GM18907 (cell line): ENCODE data around the gene GRN.
A peak's percentile ranks its signal among the peaks of the same experiment; 100 is the strongest.
"Not testable (repeated sequence)": the region's sequence is repeated elsewhere in the genome, so short reads cannot be mapped to it uniquely, and the experiment has no call there.

Experiments used
- ATAC-seq: cut with Tn5 transposase; IDR thresholded peaks from one replicate; pipeline ENCODE4 v1.9.1; 2021; ENCODE audit warnings: mild to moderate bottlenecking, moderate library complexity; ENCODE audit not compliant: unreplicated experiment

The GRN gene

DNA sequence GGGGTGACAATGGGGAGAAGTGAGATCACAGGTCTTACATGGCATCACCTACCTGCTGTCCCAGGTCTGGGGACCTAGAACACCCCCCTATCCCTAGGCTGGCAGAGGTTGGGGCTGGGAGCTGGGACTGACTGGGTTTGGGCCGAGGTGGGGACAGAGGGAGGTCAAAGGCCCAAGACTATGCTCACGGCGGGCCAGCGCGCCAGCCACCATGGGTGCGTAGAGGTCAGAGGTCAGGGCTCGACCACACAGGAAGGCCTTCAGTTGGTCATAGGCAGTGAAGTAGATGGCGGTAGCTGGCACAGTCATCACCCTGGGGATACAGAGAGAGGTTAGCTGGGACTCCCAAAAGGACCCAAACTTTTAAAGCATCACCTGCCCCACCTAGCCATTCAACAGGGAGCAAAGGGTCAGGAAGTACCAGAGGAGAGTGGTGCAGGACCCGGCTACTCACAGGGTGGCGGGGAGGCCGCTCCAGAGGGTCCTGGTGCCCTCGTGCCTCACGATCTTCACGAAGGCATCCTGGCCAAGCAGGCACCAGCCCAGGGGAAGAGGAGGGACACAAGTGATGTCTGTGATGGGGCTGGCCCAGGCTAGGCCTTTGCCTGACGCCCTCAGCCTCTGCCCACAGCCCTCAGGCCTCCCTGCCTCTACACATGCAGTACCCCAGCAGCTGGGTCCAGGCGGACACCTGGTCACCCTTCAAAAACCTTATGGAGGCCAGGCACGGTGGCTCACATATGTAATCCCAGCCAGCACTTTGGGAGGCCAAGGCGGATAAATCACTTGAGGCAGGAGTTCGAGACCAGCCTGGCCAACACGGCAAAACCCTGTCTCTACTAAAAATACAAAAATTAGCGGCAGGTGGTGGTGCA, 23.6 kb upstream of the GRN start:
- ATAC-seq: no peak

DNA sequence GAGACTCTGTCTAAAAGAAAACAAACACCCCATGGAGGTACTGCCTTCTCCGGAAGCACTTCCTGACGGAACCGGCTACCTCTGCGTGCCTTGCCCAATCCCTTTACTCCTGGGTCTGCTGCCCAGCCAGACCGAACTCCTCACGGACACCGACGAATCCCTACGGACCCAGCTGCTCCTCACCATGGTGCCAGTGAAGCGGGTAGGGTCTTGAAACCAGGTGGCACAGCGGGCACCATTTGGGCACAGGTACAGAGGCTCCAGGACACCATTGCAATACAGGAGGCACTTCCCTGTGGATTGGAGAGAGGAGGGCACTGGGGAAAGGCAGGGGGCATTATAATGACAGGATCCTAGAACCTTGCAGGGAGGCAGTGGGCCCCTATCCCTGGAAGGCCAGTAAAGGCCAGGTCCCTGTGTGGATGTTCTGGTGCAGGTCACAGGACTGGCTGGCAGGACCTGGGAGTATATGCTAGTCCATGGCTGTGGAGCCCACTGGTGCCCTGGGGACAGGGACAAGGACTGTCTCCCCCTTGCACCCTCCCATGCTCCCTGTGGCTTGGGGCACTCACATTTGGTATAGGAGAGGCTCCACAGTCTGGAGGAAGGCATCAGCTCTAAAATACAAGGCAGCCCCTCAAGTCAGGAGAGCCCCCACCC, 22.7 kb upstream of the GRN start:
- no peak for ATAC-seq

DNA sequence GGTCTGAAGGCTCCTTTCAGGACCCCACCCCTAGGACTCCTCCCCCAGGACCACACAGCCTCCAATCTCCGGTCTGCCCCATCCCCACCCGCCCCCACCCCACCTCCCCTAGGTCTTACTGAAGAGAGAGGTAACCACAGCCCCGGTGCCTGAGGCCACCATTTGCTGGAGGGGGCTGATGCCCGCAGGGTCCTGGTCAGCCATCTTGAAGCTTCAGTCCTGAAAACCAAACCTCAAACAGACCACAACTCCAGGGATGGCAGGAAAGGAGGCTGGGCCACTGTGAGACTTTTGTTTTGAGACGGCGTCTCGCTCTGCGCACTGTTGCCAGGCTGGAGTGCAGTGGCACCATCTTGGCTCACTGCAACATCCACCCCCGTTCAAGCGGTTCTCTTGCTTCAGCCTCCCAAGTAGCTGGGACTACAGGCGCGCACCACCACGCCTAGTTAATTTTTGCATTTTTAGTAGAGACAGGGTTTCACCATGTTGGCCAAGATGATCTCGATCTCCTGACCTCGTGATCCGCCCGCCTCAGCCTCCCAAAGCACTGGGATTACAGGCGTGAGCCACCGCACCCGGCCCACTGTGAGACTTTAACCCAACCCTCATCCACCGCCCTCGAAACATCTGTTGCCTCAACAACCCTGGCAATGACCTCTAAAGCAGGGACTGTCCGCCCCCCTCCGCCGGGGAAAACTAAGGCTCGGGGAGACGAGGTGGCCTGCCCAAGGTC, 21.6 kb upstream of the GRN start:
- no peak for ATAC-seq

DNA sequence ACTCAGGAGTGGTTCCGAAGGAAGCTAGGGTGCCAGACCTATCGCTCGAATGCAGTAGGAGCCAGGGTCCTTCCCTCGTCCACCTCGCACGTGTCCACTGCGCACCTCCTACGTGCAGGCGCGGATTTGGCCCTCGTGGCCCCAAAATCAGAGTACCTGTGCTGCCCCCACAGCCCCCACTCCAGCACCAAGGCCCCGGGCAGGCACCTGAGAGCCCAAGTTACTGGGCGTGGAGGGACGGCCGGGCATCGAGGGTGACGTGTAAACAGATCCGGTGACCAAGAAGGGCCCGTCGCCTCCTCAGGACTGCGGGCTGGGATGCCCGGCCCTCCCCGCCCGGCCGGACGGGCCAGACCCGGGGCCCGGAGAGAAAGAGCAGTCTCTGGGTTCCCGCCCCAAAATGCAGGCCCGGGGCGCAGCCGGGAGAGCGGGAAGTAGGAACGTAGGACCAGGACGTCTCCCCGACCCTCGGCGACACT, 21.0 kb upstream of the GRN start:
- peak; percentile 4 for ATAC-seq

DNA sequence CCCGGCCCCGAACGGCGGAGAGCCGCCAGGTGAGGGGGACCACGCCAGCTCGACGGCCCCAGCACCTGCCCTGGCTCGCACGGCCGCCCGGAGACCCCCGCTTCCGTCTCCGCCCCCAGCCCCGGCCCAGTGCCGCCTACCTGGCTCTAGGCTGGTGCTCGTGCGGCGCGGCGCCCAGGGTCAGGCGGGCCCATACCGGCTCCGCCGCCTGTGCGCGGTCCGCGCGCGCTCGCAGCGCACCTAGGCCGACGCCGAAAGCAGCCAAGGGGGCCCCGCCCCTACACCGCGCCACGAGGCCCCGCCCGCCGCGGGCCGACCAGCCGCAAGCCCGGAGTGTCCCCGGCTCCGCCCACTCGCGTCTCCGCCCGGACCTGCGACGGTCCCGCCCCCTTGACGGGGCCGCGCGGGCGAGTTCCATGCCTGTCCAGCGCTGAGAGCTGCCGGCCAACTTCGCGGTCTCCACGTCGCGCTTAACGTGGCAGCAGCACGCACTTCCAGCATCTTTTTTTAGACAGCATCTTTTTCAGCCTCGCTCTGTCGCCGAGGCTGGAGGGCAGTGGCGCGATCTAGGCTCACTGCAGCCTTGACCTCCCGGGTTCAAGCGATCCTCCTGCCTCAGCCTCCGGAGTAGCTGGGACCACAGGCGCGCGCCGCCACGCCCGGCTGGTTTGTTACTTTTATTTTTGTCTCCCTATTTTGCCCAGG, 20.4 kb upstream of the GRN start, which contains the start of gene SLC25A39:
Gene SLC25A39 (minus strand): TSS at position 253 of the 705 bp plus-strand sequence. CDS start 1,261 bp downstream, outside the sequence.
- peak; percentile 64 for ATAC-seq

DNA sequence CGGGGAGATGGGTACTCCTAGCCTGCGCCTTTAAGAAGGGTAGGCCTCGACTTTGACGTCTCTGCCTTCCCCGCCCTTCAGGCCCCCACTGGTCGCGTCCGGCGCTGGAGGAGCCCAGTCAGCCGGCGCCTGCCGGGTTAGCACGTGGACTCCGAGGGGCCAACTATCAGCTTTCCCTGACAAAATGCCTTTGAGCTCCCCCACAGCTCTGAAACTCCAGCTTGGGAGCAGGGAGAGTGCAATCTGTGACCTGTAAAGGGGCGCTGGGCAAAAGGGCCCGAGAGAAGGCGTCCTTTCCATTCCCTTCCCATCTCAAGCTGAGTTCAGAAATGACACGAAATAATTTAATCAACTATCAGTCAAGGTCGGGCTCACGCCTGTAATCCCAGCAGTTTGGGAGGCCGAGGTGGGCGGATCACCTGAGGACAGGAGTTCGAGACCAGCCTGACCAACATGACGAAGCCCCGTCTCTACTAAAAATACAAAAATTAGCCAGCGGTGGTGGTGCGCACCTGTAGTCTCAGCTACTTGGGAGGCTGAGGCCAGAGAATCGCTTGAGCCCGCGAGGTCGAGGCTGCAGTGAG, 18.1 kb upstream of the GRN start:
- ATAC-seq: peak; percentile 39

DNA sequence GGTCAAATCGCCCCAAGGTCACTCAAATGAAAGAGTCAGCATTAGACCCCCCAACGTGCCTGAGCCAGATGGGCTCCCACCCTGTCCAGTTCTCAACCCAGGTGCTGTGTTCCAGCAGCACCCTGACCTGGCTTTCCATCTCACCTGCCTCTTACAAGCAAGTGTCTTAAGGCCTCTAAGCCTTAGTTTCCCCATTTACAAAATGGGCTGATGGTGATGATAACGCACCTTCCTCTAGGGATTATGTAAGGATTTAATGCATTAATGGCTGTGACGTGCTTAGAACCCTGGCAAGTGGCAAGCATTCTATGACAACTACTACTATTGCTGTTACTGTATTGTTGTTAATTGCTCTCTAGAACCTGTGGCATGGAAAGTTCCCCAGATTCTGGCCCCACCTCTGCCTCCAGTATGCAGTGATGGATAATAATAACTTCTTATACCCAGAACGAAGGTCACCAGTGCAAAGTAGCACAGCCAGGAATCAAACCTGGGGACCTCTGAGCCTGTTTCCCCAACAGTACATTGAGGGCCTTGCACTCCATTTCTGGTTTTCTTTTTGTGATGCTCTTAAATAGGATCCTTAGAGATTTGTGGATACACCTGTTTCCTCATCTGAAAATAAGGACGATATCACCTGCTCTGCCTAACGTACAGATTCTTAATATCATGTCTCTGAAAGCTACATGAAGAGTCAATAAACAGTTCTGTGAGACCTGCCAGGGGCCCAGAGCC, 17.2 kb upstream of the GRN start:
- ATAC-seq: no peak

DNA sequence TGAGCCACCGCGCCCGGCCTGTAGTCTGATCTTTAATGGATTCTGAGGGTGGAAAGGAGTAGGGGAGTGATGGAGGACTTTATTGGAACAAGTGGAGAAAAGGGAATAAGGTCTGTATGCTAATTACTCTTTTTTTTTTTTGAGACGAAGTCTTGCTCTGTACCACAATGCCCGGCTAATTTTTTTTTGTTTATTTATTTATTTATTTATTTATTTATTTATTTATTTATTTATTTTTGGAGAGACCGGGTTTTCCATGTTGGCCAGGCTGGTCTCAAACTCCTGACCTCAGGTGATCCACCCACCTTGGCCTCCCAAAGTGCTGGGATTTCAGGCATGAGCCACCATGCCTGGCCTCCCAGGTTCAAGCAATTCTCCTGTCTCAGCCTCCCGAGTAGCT, 15.6 kb upstream of the GRN start:
- ATAC-seq: not testable (repeated sequence)

DNA sequence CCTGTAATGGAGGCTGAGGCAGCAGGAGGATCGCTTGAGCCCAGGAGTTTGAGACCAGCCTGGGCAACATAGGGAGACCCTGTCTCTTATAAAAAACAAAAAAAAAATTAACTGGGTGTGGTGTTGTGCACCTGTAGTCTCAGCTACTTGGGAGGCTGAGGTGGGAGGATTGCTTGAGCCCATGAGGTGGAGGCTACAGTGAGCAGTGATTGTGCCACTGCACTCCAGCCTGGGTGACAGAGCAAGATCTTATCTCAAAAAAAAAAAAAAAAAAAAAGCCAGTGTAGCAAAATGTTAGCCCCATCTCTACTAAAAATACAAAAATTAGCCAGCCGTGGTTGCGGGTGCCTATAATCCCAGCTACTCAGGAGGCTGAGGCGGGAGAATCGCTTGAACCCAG, 14.8 kb upstream of the GRN start:
- ATAC-seq: not testable (repeated sequence)

DNA sequence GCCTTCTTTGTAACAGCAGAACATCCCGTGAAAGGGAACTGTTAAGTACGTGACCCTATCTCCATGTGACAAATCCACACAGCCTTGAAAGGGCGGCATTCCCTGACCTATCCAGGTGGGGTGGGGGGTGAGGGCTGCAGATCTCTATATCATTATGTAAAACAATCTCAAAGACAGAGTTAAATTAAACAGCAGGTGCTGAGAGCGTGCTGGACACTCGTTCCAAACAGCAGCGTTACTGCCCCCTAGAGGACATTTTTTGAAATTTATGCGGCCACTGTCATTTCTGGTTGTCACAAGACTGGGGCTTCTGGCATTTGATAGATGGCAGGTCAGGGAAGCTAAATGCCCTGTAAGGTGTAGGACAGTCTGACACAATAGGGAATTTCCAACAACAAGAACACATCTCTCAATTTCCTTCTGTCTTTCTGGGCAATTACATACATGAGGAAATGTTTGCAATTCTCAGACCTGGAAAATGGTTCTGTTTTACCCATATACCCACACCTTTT, 13.8 kb upstream of the GRN start:
- ATAC-seq: peak; percentile 40

DNA sequence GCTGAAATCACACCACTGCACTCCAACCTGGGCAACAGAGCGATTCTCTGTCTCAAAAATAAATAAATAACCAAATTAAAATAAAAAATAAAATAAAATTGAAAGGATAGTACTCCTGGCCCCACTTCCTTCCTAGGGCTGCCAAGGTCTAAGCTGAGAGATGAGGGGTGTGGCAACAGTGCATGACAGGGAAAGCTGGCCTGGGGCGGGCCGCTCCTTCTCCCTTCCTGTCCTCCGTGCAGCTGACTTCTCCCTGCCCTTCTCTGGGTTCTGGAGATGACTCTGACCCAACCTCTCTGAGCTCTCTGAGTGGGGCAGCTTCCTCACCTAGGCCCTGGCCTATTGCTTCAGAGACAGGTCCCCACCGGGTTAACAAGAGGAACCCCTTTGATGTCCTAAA, 11.7 kb upstream of the GRN start:
- no peak for ATAC-seq

DNA sequence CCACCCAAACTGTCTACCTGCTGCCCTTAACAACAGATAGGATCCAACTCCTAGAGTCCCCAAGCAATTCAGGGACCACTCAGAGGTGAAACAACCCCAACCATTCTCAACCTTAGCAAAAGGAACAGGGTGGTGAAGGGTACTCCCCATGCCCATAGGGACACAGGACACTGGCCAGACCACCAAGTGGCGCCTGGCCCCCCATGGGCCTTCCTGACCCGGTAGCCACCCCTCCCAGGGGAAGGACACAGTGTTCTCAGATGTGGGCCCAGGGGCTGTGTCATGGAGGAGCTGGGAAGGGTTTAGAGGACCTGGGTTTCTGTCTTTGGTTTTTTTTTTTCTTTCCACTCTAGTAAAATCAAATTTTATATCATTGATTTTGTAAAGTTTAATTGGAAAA, 10.8 kb upstream of the GRN start:
- ATAC-seq: no peak

DNA sequence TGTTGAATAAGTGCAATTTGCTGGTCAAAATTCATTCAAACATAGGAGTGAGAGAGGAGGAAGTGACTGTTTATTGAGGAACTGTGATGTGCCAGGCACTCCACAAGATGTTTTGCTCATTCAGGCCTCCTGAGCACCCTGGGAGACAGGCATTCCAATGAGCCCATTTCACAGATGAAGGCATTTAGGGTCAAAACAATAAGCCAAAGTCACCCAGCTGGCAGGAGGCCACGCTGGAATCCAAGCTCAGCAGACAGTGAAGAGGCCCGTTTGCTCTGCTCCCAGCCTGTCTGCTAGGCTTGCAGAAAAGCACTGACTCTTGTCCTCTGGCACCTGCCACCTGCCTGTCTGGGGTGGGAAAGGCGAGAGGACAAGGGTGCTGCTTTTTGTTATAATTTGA, 10.4 kb upstream of the GRN start:
- ATAC-seq: no peak

DNA sequence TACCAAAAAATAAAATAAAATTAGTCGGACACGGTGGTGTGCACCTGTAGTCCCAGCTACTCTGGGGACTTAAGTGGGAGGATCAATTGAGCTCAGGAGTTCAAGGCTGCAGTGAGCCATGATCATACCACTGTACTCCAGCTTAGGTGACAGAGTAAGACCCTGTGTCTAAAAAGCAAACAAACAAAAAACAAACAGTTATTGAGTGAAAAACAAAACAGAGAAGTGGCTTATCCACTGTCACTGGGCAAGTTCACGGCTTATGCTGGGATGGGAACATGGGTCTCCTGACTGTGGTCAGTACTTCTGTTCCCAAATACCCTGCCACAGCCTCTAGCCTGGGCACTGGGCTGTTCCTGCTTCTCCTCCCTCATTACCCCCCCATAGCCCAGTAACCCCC, 9.5 kb upstream of the GRN start:
- ATAC-seq: no peak

DNA sequence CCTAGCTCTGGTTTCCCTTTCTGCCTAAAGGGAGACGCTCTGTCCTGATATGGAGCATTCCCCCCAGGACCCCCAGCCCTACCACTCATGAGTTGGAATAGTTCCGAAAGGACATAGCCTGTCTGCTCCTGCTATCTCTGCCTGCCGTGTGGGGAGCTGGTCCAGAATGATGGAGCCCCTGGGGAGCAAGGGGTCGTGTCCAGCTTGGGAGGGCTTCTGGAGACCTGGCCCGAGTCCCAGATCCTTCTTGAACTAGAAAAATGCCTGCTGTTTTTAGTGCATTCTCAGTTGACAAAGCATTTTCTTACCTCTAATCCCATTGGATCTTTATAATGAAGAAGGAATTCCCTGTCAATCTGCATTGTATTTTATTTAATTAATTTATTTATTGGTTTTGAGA, 9.1 kb upstream of the GRN start:
- ATAC-seq: no peak

DNA sequence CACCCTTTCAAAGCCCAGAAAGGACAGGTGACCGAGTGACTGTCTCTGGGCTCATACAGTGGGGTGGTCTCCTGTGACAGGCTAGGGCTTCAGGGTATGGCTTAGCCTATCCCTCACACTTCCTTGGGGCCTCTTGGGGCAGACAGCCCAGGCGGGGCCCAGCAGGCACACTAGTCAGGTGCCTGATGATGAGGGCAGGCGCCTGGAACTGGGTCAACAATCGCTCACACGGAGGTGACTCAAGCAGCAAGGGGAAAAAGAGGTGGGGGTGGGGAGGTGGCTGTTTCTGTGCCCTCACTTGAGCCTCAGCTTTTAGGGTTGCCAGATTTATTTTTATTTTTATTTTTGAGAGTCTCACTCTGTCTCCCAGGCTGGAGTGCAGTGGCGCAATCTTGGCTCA, 6.4 kb upstream of the GRN start:
- ATAC-seq: no peak

DNA sequence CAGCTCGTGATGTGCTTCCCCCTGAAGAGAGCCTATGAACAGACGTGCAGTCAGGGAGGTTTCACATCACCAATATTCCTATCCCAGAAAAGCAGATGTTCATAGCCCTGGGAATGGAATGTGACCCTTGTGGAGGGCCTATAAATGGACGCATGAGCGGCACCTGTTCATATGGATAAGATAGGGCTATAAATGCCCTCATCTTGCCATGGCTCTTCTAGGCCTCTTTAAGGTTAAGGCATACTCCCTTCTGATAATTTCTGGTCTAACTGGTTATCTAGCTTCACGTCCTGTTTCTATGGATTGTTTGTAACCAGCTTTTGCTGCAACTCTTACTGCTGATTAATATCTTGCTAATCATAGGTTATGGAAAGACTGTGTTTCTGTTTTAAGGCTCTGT, 4.5 kb upstream of the GRN start:
- not testable (repeated sequence) for ATAC-seq

DNA sequence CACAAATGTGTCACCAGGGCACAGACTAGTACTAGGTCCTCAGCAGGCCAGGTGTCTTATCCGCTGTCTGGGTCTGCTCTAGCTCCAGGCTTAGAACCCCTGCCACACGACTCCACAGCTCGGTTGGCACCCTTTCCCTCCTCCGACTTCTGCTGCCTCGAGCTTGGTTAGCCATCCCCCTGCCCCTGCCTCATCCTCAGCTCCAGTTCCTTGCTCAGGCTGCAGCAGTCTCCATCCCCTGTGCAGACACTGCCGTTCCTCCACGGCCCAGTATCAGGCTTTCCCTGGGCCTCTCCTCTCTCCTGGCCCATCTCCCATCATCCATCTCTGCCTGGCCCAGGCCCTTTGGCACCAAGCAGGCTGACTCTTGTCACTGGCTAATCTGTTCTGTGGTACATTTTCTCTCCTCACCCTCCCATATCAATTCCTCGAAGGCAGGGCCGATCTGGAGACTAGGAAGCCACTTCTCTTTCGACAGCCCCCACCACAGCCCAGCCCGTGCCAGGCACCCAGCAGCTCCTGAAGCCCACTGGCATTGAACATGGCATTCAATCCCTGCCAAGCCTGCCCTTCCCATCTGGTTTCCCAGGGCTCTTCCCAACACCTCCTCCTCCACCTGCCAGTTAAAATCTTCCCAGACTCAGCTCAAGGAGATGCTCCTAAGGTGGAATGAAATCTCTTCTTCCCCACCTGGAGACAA, 1.4 kb upstream of the GRN start:
- ATAC-seq: no peak

DNA sequence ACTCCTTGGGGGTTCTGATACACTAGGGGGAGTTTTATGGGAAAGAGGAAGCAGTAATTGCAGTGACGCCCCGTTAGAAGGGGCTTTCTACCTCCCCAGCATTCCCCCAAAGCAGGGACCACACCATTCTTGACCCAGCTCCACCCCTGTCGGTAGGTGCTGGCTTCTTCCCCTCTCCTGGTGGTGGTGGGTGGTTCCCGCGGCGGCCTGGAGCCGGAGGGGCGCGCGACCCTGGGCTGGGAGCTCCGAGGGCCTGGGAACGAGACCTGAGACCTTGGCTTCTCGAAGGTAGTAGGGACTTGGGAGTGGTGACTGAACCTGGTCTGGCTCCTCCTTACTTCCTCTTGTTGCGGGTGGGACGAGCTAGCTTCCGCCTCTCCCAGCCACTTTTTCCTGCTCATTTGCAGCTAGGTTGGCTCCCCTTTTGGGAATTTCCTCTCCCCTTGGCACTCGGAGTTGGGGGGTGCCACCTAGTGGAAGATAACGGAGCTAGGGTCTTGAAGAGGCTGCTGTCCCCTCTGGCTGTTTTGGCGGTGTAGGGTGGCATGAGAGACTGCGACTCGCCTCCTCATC, 438 bp downstream of the GRN start:
- peak; percentile 6 for ATAC-seq
